HepG2 (cell line): ENCODE measurements around the gene ABHD2. TPM values are rescaled to one million over a fixed set of nuclear protein-coding genes. Genes with fewer than 3 reads are reported as not detected.

Experiments used
- CREB1 ChIP-seq, 2 experiments: fragments of 450-650 bp in 1 of 2; IDR thresholded peaks; 2 replicates each; pipeline ENCODE4 v1.6.1; 2016 to 2017; ENCODE audit warnings: control low read depth in 1 of 2, mild to moderate bottlenecking in 1 of 2, missing compliant biosample characterization in 1 of 2, missing genetic modification characterization in 1 of 2
- EP300 ChIP-seq, 3 experiments: sonication (generic) in 1 of 3; formaldehyde crosslinking in 1 of 3; IDR thresholded peaks; 2 replicates each; pipeline versions ENCODE4 v1.5.1 to v1.6.1; 2011 to 2020; ENCODE audit warnings: low read depth in 2 of 3, low read length in 2 of 3, borderline replicate concordance in 1 of 3, improper control_type of control experiment in 1 of 3, mild to moderate bottlenecking in 1 of 3, missing genetic modification reagents in 1 of 3, moderate library complexity in 1 of 3
- FOXP1 ChIP-seq, 2 experiments: fragments of 450-650 bp in 1 of 2; IDR thresholded peaks; 2 replicates each; pipeline ENCODE4 v1.6.1; 2017 to 2018; ENCODE audit warnings: antibody characterized with exemption in 1 of 2
- KMT2B ChIP-seq: IDR thresholded peaks from 2 replicates; pipeline ENCODE4 v1.6.1; 2016; ENCODE audit warnings: missing genetic modification reagents, missing compliant biosample characterization
- NR2F2 ChIP-seq: IDR thresholded peaks from 2 replicates; pipeline ENCODE4 v1.6.1; 2012; ENCODE audit warnings: low read depth, inconsistent platforms, borderline replicate concordance
- polyA plus RNA-seq, 8 experiments: library from polyadenylated mRNA; depleted of rRNA in 3 of 8; stranded (reverse) in 7 of 8; unstranded in 1 of 8; fragments of >200 nt; fragmentation: Illumina TruSeq in 4 of 8; extraction: Trizol in 4 of 8; gene quantifications; 2 replicates each; pipeline versions ENCODE4 v1.2.1 to v1.2.3, GENCODE V29; 2011 to 2016; ENCODE audit warnings: low read depth in 4 of 8, missing spikeins in 1 of 8, mixed read lengths in 1 of 8; ENCODE audit not compliant: insufficient read depth in 1 of 8
- total RNA-seq, 5 experiments: library from RNA; depleted of rRNA; stranded (reverse); fragments of >200 nt; fragmentation: Illumina TruSeq; extraction: Trizol; gene quantifications; 2 replicates each; pipeline ENCODE4 v1.2.3, GENCODE V29; 2016; ENCODE audit warnings: low read depth in 1 of 5
- TF ChIP-seq, protein P1 (sequence below): sonication (generic); formaldehyde crosslinking; conservative IDR thresholded peaks from 2 replicates; pipeline ENCODE4 v1.4.0; 2020; ENCODE audit warnings: mild to moderate bottlenecking, missing genetic modification reagents, moderate library complexity
- TF ChIP-seq, protein P2 (sequence below): sonication (generic); formaldehyde crosslinking; IDR thresholded peaks from 2 replicates; pipeline ENCODE4 v1.4.0; 2020; ENCODE audit warnings: missing genetic modification reagents

Gene ABHD2
- total and polyA plus RNA-seq, 2 of the 13 experiments (the other 11 are each of a cell fraction or from before 2014, with no cell fraction given): 14.8 to 22.4 TPM

DNA sequence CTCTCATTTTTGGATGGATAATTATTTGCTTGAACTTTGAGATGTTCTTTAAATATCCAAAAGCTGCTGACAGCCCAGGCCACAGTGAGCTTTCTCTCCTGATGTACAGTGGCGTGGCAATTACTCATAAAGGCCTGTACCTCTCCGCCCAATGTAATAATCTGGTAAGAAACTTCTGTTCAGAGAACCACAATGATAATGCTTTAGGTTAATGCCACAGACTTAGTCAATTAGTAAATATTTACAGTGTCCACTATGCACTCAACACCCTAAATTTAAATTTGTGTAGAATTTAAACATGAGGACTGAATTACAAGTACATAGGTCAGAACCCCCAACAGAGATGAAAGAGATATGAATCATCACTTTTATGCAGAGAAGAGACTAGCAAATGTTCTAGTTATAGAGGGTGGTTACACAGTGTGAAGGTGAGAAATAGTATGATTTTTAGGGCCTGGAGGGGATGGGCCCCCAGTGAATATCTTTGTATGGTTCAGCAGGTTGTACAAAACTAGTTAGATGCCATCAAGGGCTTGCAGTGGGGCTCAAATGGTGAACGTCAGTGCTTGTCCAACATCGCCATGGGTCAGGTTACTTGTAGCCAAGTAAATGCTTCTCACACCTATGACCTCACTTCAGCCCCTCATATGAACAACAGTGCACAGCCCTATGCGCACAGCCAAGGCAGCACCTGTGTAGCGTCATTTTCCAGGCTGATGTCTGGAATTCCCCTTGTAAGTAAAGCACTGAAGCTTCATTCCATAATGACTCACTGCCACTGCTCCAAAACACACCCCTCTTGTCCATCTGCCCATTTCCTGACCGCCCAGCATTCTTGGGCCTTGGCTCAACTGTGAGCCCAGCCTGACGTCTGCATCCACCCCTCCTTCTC is 13.3 kb downstream of the ABHD2 start (continued):
- TF ChIP-seq, protein P1, sequence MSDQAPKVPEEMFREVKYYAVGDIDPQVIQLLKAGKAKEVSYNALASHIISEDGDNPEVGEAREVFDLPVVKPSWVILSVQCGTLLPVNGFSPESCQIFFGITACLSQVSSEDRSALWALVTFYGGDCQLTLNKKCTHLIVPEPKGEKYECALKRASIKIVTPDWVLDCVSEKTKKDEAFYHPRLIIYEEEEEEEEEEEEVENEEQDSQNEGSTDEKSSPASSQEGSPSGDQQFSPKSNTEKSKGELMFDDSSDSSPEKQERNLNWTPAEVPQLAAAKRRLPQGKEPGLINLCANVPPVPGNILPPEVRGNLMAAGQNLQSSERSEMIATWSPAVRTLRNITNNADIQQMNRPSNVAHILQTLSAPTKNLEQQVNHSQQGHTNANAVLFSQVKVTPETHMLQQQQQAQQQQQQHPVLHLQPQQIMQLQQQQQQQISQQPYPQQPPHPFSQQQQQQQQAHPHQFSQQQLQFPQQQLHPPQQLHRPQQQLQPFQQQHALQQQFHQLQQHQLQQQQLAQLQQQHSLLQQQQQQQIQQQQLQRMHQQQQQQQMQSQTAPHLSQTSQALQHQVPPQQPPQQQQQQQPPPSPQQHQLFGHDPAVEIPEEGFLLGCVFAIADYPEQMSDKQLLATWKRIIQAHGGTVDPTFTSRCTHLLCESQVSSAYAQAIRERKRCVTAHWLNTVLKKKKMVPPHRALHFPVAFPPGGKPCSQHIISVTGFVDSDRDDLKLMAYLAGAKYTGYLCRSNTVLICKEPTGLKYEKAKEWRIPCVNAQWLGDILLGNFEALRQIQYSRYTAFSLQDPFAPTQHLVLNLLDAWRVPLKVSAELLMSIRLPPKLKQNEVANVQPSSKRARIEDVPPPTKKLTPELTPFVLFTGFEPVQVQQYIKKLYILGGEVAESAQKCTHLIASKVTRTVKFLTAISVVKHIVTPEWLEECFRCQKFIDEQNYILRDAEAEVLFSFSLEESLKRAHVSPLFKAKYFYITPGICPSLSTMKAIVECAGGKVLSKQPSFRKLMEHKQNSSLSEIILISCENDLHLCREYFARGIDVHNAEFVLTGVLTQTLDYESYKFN (CRISPR knock-in tag): peak; percentile 37; the same call in 1 of the 2 replicates
- TF ChIP-seq FOXP1 (IDR thresholded peaks at IDR 0.05) (no peak), FOXP1 (CRISPR knock-in tag; IDR thresholded peaks at IDR 0.05) (peak; percentile 49), EP300 (IDR thresholded peaks at IDR 0.05; ENCODE audit: low read depth in 2 of 2, low read length in 2 of 2) (peak in 1 of 2 experiments; percentile 40; a peak in 1 of 4 replicates), EP300 (CRISPR knock-in tag; IDR thresholded peaks at IDR 0.05; ENCODE audit: borderline replicate concordance) (no peak), NR2F2 (peak; percentile 22; the same call in 1 of the 2 replicates), KMT2B (CRISPR knock-in tag) (0 out of 2 replicates have a peak, but pooled peaks have one; percentile 24), CREB1 (IDR thresholded peaks at IDR 0.05) (no peak), CREB1 (CRISPR knock-in tag; IDR thresholded peaks at IDR 0.05) (peak; percentile 39; the same call in 1 of the 2 replicates)
- TF ChIP-seq, protein P2, sequence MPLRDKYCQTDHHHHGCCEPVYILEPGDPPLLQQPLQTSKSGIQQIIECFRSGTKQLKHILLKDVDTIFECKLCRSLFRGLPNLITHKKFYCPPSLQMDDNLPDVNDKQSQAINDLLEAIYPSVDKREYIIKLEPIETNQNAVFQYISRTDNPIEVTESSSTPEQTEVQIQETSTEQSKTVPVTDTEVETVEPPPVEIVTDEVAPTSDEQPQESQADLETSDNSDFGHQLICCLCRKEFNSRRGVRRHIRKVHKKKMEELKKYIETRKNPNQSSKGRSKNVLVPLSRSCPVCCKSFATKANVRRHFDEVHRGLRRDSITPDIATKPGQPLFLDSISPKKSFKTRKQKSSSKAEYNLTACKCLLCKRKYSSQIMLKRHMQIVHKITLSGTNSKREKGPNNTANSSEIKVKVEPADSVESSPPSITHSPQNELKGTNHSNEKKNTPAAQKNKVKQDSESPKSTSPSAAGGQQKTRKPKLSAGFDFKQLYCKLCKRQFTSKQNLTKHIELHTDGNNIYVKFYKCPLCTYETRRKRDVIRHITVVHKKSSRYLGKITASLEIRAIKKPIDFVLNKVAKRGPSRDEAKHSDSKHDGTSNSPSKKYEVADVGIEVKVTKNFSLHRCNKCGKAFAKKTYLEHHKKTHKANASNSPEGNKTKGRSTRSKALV (CRISPR knock-in tag): no peak
